Testis (tissue), 3 donors: ENCODE measurements around the gene PLA2G4E. TPM values are rescaled to one million over a fixed set of nuclear protein-coding genes. Genes with fewer than 3 reads are reported as not detected.

Experiments used
- DNase-seq: peaks from one replicate; pipeline ENCODE4 v3.0.0-alpha.2; 2019
- H3K27ac ChIP-seq, 2 donors: fragments of 200-600 bp; sonication (generic); one replicate each; pipeline ENCODE4 v1.5.1; 2019
- H3K27me3 ChIP-seq: fragments of 200-600 bp; sonication (generic); one replicate; pipeline ENCODE4 v1.5.1; 2019
- H3K36me3 ChIP-seq: fragments of 200-600 bp; sonication (generic); one replicate; pipeline ENCODE4 v1.5.1; 2017; ENCODE audit warnings: low read depth; ENCODE audit errors: missing control alignments
- H3K4me1 ChIP-seq: fragments of 200-600 bp; sonication (generic); one replicate; pipeline ENCODE4 v1.5.1; 2019
- H3K4me3 ChIP-seq, 2 donors: fragments of 200-600 bp; sonication (generic); one replicate each; pipeline ENCODE4 v1.5.1; 2017 to 2019
- H3K9me3 ChIP-seq: fragments of 200-600 bp; sonication (generic); one replicate; pipeline ENCODE4 v1.5.1; 2017
- POLR2A ChIP-seq: fragments of 450-650 bp; IDR thresholded peaks from one replicate; pipeline ENCODE4 v1.6.1; 2017; ENCODE audit warnings: antibody characterized with exemption, mild to moderate bottlenecking, moderate library complexity
- WGBS, 2 donors: methylation state at CpG; one replicate each; pipeline ENCODE4 v1.1.5; 2018; 5-methylcytosine and 5-hydroxymethylcytosine counted together
- intact Hi-C: fragments of 100-400 bp; cut with DNase I; formaldehyde crosslinking; loops from one replicate; pipeline ENCODE4 v1.15.1; 2023; ENCODE audit warnings: low total_unique reads
- polyA plus RNA-seq: library from polyadenylated mRNA; stranded (reverse); fragments of 350-450 nt; fragmentation: Illumina TruSeq; extraction: RNeasy Lipid Tissue Mini Kit (QIAGEN cat#74804); gene quantifications from one replicate; pipeline ENCODE4 v1.2.3, GENCODE V29; 2014; ENCODE audit warnings: low read depth, low replicate concordance; ENCODE audit not compliant: insufficient read depth
- total RNA-seq, 2 donors: library from RNA; depleted of rRNA; stranded (reverse); fragments of >200 nt; gene quantifications; one replicate each; pipeline ENCODE4 v1.2.3, GENCODE V29; 2016
- TF ChIP-seq, protein P1 (sequence below), 3 experiments: fragments of 450-650 bp in 2 of 3; fragments of 200-600 bp in 1 of 3; sonication (generic) in 1 of 3; IDR thresholded peaks; one replicate each; pipeline ENCODE4 v1.5.1; 2016 to 2019; ENCODE audit warnings: antibody characterized with exemption in 3 of 3, mild to moderate bottlenecking in 2 of 3, moderate library complexity in 1 of 3

The PLA2G4E gene
- total and polyA plus RNA-seq, 3 donors from 2014 or later = 0.31 to 0.71 (median 0.67) TPM

DNA sequence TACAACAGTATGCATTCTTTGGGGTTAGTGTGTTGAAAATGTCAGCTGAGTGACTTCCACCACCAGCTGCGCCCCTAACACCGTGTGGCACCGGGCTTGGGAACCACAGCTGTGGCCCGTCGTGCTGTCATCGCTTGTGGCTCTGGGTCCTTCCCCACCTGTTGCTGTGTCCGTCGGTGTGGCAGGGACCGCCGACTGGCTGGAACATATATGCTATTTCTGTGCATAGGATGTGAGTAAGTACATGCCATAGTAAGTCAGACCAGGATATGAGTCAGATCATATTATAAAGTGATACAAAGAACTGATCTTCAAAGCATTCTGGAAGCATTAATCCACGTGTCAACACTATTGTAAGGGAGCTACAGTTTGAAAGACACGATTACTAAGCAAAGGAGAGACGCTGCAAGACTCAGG lies 80.4 kb downstream of the PLA2G4E start:
- 91 to 94% methylated on average over 13 of the region's 13 CpGs for WGBS, 2 donors
- H3K4me1 ChIP-seq = peaks cover 10% of the 10 kb centered on the region
- no peaks in the 10 kb centered on the region for H3K36me3 ChIP-seq
- intact Hi-C loops = no loop called here
- TF ChIP-seq, protein P1, sequence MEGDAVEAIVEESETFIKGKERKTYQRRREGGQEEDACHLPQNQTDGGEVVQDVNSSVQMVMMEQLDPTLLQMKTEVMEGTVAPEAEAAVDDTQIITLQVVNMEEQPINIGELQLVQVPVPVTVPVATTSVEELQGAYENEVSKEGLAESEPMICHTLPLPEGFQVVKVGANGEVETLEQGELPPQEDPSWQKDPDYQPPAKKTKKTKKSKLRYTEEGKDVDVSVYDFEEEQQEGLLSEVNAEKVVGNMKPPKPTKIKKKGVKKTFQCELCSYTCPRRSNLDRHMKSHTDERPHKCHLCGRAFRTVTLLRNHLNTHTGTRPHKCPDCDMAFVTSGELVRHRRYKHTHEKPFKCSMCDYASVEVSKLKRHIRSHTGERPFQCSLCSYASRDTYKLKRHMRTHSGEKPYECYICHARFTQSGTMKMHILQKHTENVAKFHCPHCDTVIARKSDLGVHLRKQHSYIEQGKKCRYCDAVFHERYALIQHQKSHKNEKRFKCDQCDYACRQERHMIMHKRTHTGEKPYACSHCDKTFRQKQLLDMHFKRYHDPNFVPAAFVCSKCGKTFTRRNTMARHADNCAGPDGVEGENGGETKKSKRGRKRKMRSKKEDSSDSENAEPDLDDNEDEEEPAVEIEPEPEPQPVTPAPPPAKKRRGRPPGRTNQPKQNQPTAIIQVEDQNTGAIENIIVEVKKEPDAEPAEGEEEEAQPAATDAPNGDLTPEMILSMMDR (IDR thresholded peaks at IDR 0.05) = no peak
- TF ChIP-seq POLR2A = no peak
- no peaks in the 10 kb centered on the region for H3K27me3 ChIP-seq
- H3K4me3 ChIP-seq = no peak overlapping the region
- no peaks in the 10 kb centered on the region for H3K9me3 ChIP-seq
- H3K27ac ChIP-seq = no peak overlapping the region
- no peak for DNase-seq

DNA sequence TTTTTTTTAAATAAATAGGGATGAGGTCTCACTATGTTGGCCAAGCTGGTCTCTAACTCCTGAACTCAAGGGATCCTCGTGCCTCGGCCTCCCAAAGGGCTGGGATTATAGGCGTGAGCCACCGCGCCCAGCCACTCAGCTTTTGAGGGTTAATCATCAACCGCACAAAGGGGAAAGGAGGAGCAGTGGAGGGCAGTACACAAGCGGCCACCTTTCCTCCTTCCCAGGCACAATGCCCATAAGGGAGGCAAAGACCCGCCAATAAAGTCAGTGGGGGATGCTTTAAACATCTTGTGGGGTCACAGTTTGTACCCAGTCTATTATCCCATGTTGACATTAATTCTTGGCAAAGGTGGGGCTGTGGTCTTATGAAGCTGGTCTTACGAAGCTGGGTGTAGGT lies 80.9 kb downstream of the PLA2G4E start:
- Histone ChIP-seq H3K27me3 (no peaks in the 10 kb centered on the region), H3K27ac (no peak overlapping the region), H3K36me3 (no peaks in the 10 kb centered on the region), H3K4me1 (peaks cover 10% of the 10 kb centered on the region), H3K9me3 (no peaks in the 10 kb centered on the region), H3K4me3 (no peak overlapping the region)
- intact Hi-C loops = no loop called here
- no peak for TF ChIP-seq POLR2A
- TF ChIP-seq, protein P1 (IDR thresholded peaks at IDR 0.05) = no peak
- no peak for DNase-seq
- 92% methylated on average over 9 of the region's 9 CpGs for WGBS, 2 donors

DNA sequence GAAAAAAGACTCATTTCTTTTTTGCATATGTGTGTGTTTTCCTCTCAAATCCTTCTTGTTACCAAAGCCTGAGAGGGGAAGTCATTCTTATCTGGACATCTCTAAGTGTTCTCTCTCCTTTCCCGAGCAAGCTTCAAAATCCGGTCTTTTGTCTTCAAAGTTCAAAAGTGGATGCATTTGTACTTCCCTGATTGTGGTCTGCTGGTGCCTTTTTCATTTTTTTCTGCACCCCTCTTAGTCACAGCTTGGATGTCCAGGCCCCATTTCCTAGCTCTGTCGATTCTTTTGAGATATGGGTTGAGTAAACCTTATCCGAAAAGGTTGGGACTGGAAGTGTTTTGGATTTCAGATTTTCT lies 83.3 kb downstream of the PLA2G4E start:
- WGBS, 2 donors = 61 to 71% methylated on average over 4 of the region's 4 CpGs
- Histone ChIP-seq H3K4me1 (no peaks in the 10 kb centered on the region), H3K36me3 (no peaks in the 10 kb centered on the region), H3K9me3 (no peaks in the 10 kb centered on the region), H3K4me3 (no peak overlapping the region), H3K27ac (no peak overlapping the region), H3K27me3 (no peaks in the 10 kb centered on the region)
- intact Hi-C loops = no loop called here
- DNase-seq = no peak
- no peak for TF ChIP-seq POLR2A
- TF ChIP-seq, protein P1 (IDR thresholded peaks at IDR 0.05) = no peak

DNA sequence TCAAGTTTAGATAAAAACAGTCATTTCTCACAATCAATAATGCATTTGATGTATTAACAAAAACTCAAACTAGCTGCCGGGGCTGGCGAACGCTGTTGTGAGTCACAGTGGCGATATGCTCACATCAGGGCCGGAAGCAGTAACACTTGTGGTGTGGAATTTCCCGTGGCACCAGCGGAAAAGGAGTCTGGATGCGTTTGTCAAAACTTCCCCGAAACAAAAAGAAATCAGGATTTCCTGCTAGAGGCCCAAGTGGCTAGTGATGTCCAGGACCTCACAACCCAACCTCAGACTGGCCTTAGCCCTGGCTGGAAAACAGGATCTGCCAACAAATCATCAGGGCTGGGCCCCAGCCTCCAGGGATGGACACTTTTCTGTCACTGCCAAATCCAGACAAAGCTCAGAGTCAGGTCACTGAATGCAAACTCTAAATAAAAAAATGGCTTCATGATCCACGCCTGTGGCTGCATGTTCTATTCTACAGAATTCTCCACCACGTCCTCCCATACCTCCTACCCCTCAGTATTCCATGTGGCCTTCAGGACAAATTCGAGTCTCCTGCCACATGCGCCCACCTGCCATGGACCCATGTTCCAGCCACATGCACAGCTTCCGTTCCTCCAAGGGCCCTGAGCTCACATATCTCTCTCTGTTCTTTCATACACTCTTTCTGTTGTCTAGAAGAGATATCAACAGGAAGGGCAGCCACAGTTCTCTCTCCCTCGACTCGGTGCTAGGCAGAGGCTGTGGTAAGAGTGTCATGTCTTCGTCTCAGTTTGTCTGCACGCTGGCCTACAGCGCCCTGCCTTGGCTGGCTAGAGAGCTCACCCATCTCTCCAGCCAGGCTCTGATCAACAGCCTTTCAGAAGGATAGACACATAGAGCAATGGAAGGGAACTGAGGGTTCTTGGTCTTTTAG lies 83.9 kb downstream of the PLA2G4E start:
- Histone ChIP-seq H3K27ac (no peak overlapping the region), H3K4me1 (no peaks in the 10 kb centered on the region), H3K36me3 (no peaks in the 10 kb centered on the region), H3K27me3 (no peaks in the 10 kb centered on the region), H3K4me3 (no peak overlapping the region), H3K9me3 (no peaks in the 10 kb centered on the region)
- DNase-seq = no peak
- intact Hi-C loops = no loop called here
- no peak for TF ChIP-seq POLR2A
- TF ChIP-seq, protein P1 (IDR thresholded peaks at IDR 0.05) = no peak
- WGBS, 2 donors = 76 to 77% methylated on average over 19 of the region's 19 CpGs

DNA sequence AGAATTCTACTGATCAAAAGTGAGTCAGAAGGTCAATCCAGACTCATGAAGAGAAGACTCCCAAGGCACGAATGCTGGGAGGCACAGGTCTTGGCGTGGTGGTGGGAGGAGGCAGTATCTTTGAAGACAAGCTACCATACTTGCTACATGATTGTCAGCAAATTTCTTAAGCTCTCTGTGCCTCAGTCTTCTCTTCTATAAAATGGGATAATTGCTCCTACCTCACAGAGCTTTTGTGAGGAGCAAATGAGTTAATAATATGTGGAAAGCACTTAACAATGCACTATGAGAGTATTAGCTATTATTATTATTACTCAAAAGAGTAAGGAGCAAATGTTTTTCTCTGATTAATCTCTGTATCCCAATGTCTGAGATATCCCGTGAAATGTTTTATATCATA lies 84.7 kb downstream of the PLA2G4E start:
- WGBS, 2 donors = 90 to 97% methylated on average over 3 of the region's 3 CpGs
- Histone ChIP-seq H3K9me3 (no peaks in the 10 kb centered on the region), H3K27me3 (no peaks in the 10 kb centered on the region), H3K4me3 (no peak overlapping the region), H3K4me1 (no peaks in the 10 kb centered on the region), H3K27ac (peak overlapping the region in 1 of 2 donors; percentile 19), H3K36me3 (no peaks in the 10 kb centered on the region)
- intact Hi-C loops = no loop called here
- TF ChIP-seq, protein P1 (IDR thresholded peaks at IDR 0.05) = no peak
- no peak for TF ChIP-seq POLR2A
- no peak for DNase-seq
